GM12878 (cell line): ENCODE data around the gene SOX6. TPM values are rescaled to one million over a fixed set of nuclear protein-coding genes. Genes with fewer than 3 reads are reported as not detected.

ENCODE experiments used
- ATAC-seq: fragments of 200-7000 bp; cut with Tn5 transposase; 3 replicates; pipeline ENCODE4 v1.9.1; 2020; ENCODE audit warnings: mild to moderate bottlenecking, moderate library complexity
- BruUV-seq: library from RNA; stranded (reverse); fragments of 400-500 nt; replicated peaks from 2 replicates; lab custom pipeline; 2021; lab: Mats Ljungman, UMichigan
- CTCF ChIA-PET: fragments of 300-600 bp; sonication (Branson Sonifier 250); formaldehyde crosslinking; extraction: SDS; loops from one replicate; lab custom pipeline; 2021; ENCODE audit warnings: inconsistent platforms; lab: Yijun Ruan, JAX
- POLR2A ChIA-PET: fragments of 350-600 bp; formaldehyde crosslinking; extraction: SDS; loops from one replicate; lab custom pipeline; 2021; ENCODE audit warnings: inconsistent platforms; lab: Charles Lee
- RAD21 ChIA-PET: fragments of 300-600 bp; sonication (Branson Sonifier 250); formaldehyde crosslinking; loops from one replicate; lab custom pipeline; 2023; ENCODE audit warnings: antibody characterized with exemption; ENCODE audit not compliant: unreplicated experiment; lab: Charles Lee
- SMC1A ChIA-PET: fragments of 300-600 bp; sonication (Branson Sonifier 250); formaldehyde crosslinking; loops from one replicate; lab custom pipeline; 2023; ENCODE audit not compliant: unreplicated experiment, uncharacterized antibody; lab: Charles Lee
- DNase-seq: peaks from one replicate; pipeline ENCODE4 v3.0.0-alpha.2; 2011; ENCODE audit warnings: low read depth, low spot score
- FAIRE-seq: peaks from 3 replicates; lab custom pipeline; 2011; peaks lifted over from hg19 to GRCh38; lab: Jason Lieb, UNC
- H2AFZ ChIP-seq: 2 replicates; pipeline ENCODE4 v1.6.0; 2011; ENCODE audit warnings: low read depth, low read length, control low read depth; ENCODE audit not compliant: control insufficient read depth
- H3K27ac ChIP-seq: 2 replicates; pipeline ENCODE4 v1.5.1; 2011; ENCODE audit warnings: control low read depth; ENCODE audit not compliant: control insufficient read depth, insufficient read depth
- H3K27me3 ChIP-seq, 2 experiments: replicated peaks in 1 of 2; 2 replicates each; pipeline versions ENCODE4 v1.6.0 to v1.6.1; 2011; ENCODE audit warnings: low read length in 1 of 2; ENCODE audit not compliant: control insufficient read depth in 2 of 2, insufficient read depth in 2 of 2
- H3K36me3 ChIP-seq, 2 experiments: 2 replicates each; pipeline ENCODE4 v1.5.1; 2011; ENCODE audit warnings: low read length in 1 of 2; ENCODE audit not compliant: control insufficient read depth in 2 of 2, insufficient read depth in 2 of 2
- H3K4me1 ChIP-seq: 2 replicates; pipeline ENCODE4 v1.6.1; 2011; ENCODE audit warnings: mild to moderate bottlenecking, low read length, moderate library complexity, mixed read lengths; ENCODE audit not compliant: control insufficient read depth, insufficient read depth
- H3K4me2 ChIP-seq: 2 replicates; pipeline ENCODE4 v1.6.0; 2011; ENCODE audit warnings: control low read depth; ENCODE audit not compliant: control insufficient read depth, insufficient read depth
- H3K4me3 ChIP-seq: fragments of 200-600 bp; sonication (generic); 2 replicates; pipeline ENCODE4 v1.5.1; 2016
- H3K79me2 ChIP-seq: 2 replicates; pipeline ENCODE4 v1.6.0; 2011; ENCODE audit warnings: low read length; ENCODE audit not compliant: control insufficient read depth, insufficient read depth
- H3K9ac ChIP-seq: 2 replicates; pipeline ENCODE4 v1.8.0; 2011; ENCODE audit warnings: low read length, control low read depth, mixed read lengths; ENCODE audit not compliant: control insufficient read depth, insufficient read depth
- H3K9me3 ChIP-seq: replicated peaks from 3 replicates; pipeline ENCODE4 v1.5.1; 2011; ENCODE audit warnings: mild to moderate bottlenecking, low read length; ENCODE audit not compliant: control insufficient read depth, insufficient read depth
- H4K20me1 ChIP-seq: 2 replicates; pipeline ENCODE4 v1.6.0; 2011; ENCODE audit not compliant: control insufficient read depth, insufficient read depth
- BMI1 ChIP-seq: fragments of 450-650 bp; IDR thresholded peaks from 2 replicates; pipeline ENCODE4 v1.6.1; 2016; ENCODE audit warnings: mild to moderate bottlenecking, moderate library complexity, borderline replicate concordance
- ELK1 ChIP-seq: IDR thresholded peaks from 2 replicates; pipeline ENCODE4 v1.6.1; 2012; ENCODE audit warnings: low read depth, low read length, improper control_type of control experiment
- JUNB ChIP-seq: IDR thresholded peaks from 2 replicates; pipeline ENCODE4 v1.6.1; 2016; ENCODE audit warnings: antibody characterized with exemption, mild to moderate bottlenecking
- KDM1A ChIP-seq: fragments of 200-600 bp; sonication (generic); IDR thresholded peaks from 2 replicates; pipeline ENCODE4 v1.6.1; 2016; ENCODE audit warnings: borderline replicate concordance
- MTA2 ChIP-seq: fragments of 450-650 bp; IDR thresholded peaks from 2 replicates; pipeline ENCODE4 v1.6.1; 2016; ENCODE audit warnings: low read depth, mild to moderate bottlenecking, moderate library complexity
- ZSCAN29 ChIP-seq: fragments of 450-650 bp; IDR thresholded peaks from 2 replicates; pipeline ENCODE4 v1.6.1; 2017; ENCODE audit warnings: mild to moderate bottlenecking, moderate library complexity
- WGBS: methylation state at CpG from one replicate; pipeline ENCODE4 v1.1.6; 2016; ENCODE audit warnings: low lambda C conversion rate; ENCODE audit not compliant: insufficient replicate concordance, insufficient coverage; ENCODE audit errors: missing lambda C conversion rate; 5-methylcytosine and 5-hydroxymethylcytosine counted together
- in situ Hi-C: fragments of 300-500 bp; cut with MboI; formaldehyde crosslinking; loops from 9 replicates; pipeline ENCODE4 v1.14.3; 2018; ENCODE audit warnings: mixed read lengths
- intact Hi-C: fragments of 100-400 bp; cut with micrococcal nuclease; formaldehyde crosslinking; loops from one replicate; pipeline ENCODE4 v1.14.2; 2022; ENCODE audit not compliant: unreplicated experiment
- polyA plus RNA-seq, 11 experiments: library from polyadenylated mRNA; depleted of rRNA in 4 of 11; unstranded in 6 of 11; stranded (reverse) in 5 of 11; fragments of >200 nt; fragmentation: Nextera tagmentation in 4 of 11; fragmentation: Illumina TruSeq in 1 of 11; extraction: Ambion mirVana in 4 of 11; extraction: Trizol in 1 of 11; gene quantifications; 1 replicate in 1 of 11; 2 replicates in 10 of 11; pipeline versions ENCODE4 v1.2.1 to v1.2.3, GENCODE V29; 2011 to 2016; ENCODE audit warnings: inconsistent platforms in 2 of 11, missing spikeins in 2 of 11, low read depth in 1 of 11
- total RNA-seq, 4 experiments: library from RNA; depleted of rRNA in 3 of 4; stranded (reverse); fragments of >200 nt in 3 of 4; fragmentation: Illumina TruSeq in 1 of 4; extraction: Trizol in 1 of 4; gene quantifications; 2 replicates each; pipeline versions ENCODE4 v1.2.1 to v1.2.3, GENCODE V29; 2013 to 2021
- TF ChIP-seq, protein P1 (sequence below): fragments of 150-350 bp; IDR thresholded peaks from 2 replicates; pipeline ENCODE4 v1.6.1; 2016; ENCODE audit warnings: low read depth, low read length

SOX6 gene
- total and polyA plus RNA-seq, 10 of the 15 experiments (the other 5 are each of a cell fraction or from before 2014, with no cell fraction given): 0.03 to 0.71 (median 0.29) TPM; not detected in 4

GRCh38 chr11:15918212-15918611 lies 438.1 kb downstream of the SOX6 start:
- intact Hi-C loops (no loop called here), in situ Hi-C loops (no loop called here)
- no peak overlapping the region for H3K4me2 ChIP-seq
- SMC1A ChIA-PET: interaction anchor here (0.5 kb wide), 1 partner anchor 76 kb away, joined by 3 read pairs; no protein-coding TSS in a partner anchor
- FAIRE-seq (no peak), DNase-seq (no peak), ATAC-seq (no peak)
- RAD21 ChIA-PET: no interaction called here
- CTCF ChIA-PET: no interaction called here
- H4K20me1 ChIP-seq: no peaks in the 10 kb centered on the region
- H3K9ac ChIP-seq: no peak overlapping the region
- no peaks in the 10 kb centered on the region for H3K36me3 ChIP-seq
- H3K4me1 ChIP-seq: no peaks in the 10 kb centered on the region
- H3K27ac ChIP-seq: no peak overlapping the region
- H2AFZ ChIP-seq: no peak overlapping the region
- no TSS peak for BruUV-seq
- TF ChIP-seq ELK1: no peak
- TF ChIP-seq JUNB: no peak
- TF ChIP-seq, protein P1, sequence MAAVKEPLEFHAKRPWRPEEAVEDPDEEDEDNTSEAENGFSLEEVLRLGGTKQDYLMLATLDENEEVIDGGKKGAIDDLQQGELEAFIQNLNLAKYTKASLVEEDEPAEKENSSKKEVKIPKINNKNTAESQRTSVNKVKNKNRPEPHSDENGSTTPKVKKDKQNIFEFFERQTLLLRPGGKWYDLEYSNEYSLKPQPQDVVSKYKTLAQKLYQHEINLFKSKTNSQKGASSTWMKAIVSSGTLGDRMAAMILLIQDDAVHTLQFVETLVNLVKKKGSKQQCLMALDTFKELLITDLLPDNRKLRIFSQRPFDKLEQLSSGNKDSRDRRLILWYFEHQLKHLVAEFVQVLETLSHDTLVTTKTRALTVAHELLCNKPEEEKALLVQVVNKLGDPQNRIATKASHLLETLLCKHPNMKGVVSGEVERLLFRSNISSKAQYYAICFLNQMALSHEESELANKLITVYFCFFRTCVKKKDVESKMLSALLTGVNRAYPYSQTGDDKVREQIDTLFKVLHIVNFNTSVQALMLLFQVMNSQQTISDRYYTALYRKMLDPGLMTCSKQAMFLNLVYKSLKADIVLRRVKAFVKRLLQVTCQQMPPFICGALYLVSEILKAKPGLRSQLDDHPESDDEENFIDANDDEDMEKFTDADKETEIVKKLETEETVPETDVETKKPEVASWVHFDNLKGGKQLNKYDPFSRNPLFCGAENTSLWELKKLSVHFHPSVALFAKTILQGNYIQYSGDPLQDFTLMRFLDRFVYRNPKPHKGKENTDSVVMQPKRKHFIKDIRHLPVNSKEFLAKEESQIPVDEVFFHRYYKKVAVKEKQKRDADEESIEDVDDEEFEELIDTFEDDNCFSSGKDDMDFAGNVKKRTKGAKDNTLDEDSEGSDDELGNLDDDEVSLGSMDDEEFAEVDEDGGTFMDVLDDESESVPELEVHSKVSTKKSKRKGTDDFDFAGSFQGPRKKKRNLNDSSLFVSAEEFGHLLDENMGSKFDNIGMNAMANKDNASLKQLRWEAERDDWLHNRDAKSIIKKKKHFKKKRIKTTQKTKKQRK: no peak
- TF ChIP-seq ZSCAN29: no peak
- no peak for TF ChIP-seq KDM1A
- TF ChIP-seq BMI1: no peak
- no peak for TF ChIP-seq MTA2
- H3K4me3 ChIP-seq: no peak overlapping the region
- POLR2A ChIA-PET: interaction anchor here (0.7 to 0.8 kb wide), 2 partner anchors 40 to 73 kb away, joined by 3 read pairs; no protein-coding TSS in a partner anchor
- H3K79me2 ChIP-seq: no peaks in the 10 kb centered on the region
- WGBS: 38% methylated on average over 2 of the region's 2 CpGs
- no peaks in the 10 kb centered on the region for H3K27me3 ChIP-seq
- no peaks in the 10 kb centered on the region for H3K9me3 ChIP-seq
